HG03060 (cell line): ENCODE data around the gene UBAP2L.
"Not testable (repeated sequence)": the region's sequence is repeated elsewhere in the genome, so short reads cannot be mapped to it uniquely, and the experiment has no call there.

Experiments used
- ATAC-seq: cut with Tn5 transposase; IDR thresholded peaks from one replicate; pipeline ENCODE4 v1.9.1; 2021; ENCODE audit warnings: low read depth, moderate number of reproducible peaks; ENCODE audit not compliant: unreplicated experiment

Gene UBAP2L

DNA sequence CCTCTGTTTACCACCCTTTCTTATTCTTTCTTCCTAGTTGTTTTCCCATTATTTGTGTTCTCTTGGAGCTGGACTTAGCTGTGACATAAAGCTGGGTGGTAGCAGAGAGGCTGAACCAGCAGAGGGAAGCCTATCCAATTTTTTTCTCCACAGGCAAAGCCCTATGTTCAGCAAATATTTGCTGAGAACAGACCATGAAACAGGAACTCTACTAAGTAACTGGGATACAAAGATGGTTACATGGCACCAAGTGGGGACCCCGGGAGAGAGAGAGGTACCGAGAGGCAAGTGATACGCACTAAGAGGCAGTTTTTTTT, 21.2 kb upstream of the UBAP2L start:
- no peak for ATAC-seq

GRCh38 chr1:154205778-154206177, 15.0 kb upstream of the UBAP2L start:
- not testable (repeated sequence) for ATAC-seq

GRCh38 chr1:154206196-154206595, 14.6 kb upstream of the UBAP2L start, which contains the start of gene CFAP141:
Gene CFAP141 (minus strand): TSS chr1:154206333. CDS start chr1:154206307, 26 bp downstream.
- no peak for ATAC-seq

GRCh38 chr1:154207262-154207661, 13.5 kb upstream of the UBAP2L start:
- ATAC-seq: no peak

DNA sequence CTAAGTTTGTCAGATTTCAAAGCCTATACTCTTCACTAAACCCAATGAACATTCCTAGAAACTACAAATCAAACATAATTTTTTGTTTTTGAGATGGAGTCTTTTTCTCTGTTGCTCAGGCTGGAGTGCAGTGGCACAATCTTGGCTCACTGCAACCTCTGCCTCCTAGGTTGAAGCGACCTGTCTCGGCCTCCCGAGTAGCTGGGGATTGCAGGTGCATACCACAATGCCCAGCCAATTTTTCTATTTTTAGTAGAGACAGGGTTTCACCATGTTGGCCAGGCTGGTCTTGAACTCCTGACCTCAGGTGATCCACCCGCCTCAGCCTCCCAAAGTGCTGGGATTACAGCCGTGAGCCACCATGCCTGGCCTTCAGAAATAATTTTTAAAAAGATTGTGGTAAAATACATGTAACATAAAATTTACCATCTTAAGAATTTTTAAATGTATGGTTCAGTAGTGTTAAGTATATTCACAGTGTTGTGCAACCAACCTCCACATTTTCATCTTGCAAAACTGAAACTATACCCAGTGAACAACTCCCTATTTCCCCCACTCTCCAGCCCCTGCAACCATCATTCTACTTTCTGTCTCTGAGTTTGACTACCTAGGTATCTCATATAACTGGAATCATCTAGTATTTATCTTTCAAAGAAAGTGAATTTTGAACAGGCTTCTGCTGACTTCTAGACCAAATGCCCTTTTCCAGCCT, 11.9 kb upstream of the UBAP2L start:
- no peak for ATAC-seq

DNA sequence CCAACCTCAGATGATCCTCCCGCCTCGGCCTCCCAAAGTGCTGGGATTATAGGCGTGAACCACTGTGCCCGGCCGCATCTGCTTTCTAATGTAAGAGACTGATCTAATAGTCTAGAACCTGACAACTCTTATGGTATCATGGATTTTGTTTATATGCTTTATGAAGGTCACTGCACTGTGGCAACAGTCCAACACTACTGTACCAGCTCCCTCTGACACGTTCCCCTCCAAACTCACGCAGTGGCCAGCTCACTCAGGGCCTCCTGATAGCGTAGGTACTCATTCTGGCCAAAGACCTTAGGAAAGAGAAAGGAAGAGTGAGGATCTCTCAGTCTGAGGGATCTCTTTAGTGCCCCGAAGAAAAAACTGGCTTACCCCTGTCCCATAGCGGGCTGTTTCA, 8.7 kb upstream of the UBAP2L start:
- no peak for ATAC-seq

GRCh38 chr1:154213274-154213673, 7.5 kb upstream of the UBAP2L start:
- ATAC-seq: no peak

GRCh38 chr1:154218545-154218944, 2.2 kb upstream of the UBAP2L start:
- ATAC-seq: no peak

- no peak for ATAC-seq
These were observed 1.2 kb upstream of the UBAP2L start for GRCh38 chr1:154219541-154219940.

- ATAC-seq: no peak
These were observed 169 bp downstream of the UBAP2L start for GRCh38 chr1:154220970-154221277.

DNA sequence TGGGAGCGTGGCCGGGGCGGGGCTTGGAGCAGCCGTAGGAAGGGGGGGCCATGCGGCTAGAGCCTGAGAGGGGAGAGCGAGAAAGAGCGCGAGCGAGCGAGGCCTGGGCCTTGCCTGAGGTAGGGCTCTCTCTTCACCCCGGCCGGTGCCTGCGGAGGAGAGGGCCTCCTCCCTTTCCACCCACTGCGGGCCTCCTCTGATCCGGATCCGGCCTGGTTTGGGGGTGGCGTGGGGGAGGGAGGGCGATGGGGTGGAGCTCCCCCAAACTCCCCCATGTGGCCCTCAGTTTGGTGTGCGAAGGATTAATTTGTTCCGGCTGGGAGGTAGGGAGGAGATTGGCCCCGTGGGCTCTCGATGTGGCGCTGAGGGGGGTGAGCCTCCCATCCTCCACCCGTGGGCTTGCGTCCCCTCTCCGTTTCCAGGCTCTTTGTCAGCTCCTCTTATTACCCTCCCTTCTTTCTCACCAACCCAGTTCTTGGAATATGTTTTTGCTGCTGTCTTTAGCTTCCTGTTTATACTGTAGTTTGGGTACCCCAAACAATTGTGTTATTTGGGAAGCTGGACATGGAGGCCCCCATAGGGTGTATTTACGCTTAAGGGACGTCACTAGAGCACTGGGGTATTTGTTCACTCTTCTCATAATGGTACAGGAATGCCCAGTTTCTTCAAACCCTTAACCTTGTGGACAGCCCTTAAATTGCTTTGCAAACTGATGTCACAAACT, 685 bp downstream of the UBAP2L start:
- ATAC-seq: no peak

- ATAC-seq: no peak
These were observed 1.8 kb downstream of the UBAP2L start for GRCh38 chr1:154222518-154222917.

- ATAC-seq: no peak
These were observed 2.2 kb downstream of the UBAP2L start for GRCh38 chr1:154222918-154223317.

DNA sequence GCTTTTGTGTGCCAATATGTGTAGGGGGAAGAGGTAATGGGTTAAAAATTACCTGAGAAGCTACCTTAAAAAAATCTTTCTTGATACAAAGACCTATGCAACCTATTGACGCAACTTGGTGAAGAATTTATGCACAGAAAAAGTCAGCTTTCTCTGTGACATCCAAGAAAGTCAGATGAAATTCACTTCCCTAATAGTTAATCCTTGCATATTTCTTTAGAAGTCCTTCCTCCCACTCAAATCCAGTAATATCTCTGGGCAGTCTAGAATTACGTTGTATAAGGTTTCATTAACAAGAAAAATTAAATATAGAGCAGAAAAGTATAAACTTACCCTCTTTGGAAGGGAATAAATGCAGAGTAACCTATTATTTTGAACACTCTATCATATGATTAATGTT, 2.9 kb downstream of the UBAP2L start:
- no peak for ATAC-seq

DNA sequence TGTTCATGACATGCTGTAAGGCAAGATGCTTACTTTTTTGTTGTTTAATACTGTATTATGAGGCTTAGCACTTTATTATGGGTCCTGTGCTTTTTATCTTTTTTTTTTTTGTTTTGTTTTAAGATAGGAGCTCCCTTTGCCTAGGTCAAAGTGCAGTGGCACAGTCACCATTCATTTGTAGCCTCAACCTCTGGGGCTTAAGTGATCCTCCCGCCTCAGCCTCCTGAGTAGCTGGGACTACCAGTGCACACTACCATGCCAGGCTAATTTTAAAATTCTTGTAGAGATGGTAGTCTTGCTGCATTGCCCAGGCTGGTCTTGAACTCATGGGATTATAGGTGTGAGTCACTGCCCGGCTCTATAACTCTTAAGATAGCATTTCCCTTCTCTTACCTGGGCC, 4.6 kb downstream of the UBAP2L start:
- no peak for ATAC-seq

- ATAC-seq: not testable (repeated sequence)
These were observed 10.4 kb downstream of the UBAP2L start for GRCh38 chr1:154231112-154231511.

DNA sequence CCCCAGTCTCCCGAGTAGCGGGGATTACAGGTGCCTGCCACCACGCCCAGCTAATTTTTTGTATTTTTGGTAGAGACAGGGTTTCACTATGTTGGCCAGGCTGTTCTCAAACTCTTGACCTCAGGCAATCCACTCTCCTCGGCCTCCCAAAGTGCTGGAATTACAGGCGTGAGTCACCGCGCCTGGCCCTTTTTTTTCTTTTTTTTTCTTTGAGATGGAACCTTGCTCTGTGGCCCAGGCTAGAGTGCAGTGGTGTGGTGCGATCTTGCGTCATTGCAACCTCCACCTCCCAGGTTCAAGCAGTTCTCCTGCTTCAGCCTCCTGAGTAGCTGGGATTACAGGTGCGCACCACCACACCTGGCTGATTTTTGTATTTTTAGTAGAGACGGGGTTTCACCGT, 12.4 kb downstream of the UBAP2L start:
- not testable (repeated sequence) for ATAC-seq

GRCh38 chr1:154236855-154237254, 16.1 kb downstream of the UBAP2L start:
- ATAC-seq: no peak

GRCh38 chr1:154237435-154237834, 16.7 kb downstream of the UBAP2L start:
- ATAC-seq: no peak

- no peak for ATAC-seq
These were observed 17.2 kb downstream of the UBAP2L start for GRCh38 chr1:154237880-154238506.

DNA sequence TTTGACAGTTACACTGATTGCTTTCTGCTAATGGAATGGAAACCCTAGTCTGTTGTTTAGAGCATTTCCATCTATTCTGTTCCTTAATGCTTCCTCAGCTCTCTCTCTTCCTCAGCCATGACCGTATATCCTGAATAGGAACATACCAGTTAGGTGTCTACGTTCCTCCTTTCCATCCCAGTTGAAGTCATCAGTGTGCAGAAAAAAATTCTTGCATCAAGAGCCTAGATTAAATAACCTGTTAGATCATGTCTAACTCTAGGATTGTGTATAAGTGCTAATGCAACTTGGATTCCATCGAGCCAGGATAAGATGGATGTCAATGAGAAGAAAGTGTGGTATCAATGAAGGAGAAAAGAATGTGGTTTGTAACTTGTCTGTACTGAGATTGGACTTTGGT, 18.7 kb downstream of the UBAP2L start:
- ATAC-seq: no peak

GRCh38 chr1:154240294-154240833, 19.6 kb downstream of the UBAP2L start:
- ATAC-seq: no peak
